Stimulated activated CD8-positive, alpha-beta memory T cell treated with anti-CD3 and anti-CD28 coated beads, Interleukin-12 subunit alpha, Interleukin-12 subunit beta, amount 100 ng/mL, for 4 hours (primary cell): ENCODE data around the gene NCKAP5.
"Not testable (repeated sequence)": the region's sequence is repeated elsewhere in the genome, so short reads cannot be mapped to it uniquely, and the experiment has no call there.

ENCODE experiments used
- DNase-seq: peaks from one replicate; pipeline ENCODE4 v3.0.0-alpha.2; 2020; ENCODE audit warnings: low read depth

NCKAP5 gene

DNA sequence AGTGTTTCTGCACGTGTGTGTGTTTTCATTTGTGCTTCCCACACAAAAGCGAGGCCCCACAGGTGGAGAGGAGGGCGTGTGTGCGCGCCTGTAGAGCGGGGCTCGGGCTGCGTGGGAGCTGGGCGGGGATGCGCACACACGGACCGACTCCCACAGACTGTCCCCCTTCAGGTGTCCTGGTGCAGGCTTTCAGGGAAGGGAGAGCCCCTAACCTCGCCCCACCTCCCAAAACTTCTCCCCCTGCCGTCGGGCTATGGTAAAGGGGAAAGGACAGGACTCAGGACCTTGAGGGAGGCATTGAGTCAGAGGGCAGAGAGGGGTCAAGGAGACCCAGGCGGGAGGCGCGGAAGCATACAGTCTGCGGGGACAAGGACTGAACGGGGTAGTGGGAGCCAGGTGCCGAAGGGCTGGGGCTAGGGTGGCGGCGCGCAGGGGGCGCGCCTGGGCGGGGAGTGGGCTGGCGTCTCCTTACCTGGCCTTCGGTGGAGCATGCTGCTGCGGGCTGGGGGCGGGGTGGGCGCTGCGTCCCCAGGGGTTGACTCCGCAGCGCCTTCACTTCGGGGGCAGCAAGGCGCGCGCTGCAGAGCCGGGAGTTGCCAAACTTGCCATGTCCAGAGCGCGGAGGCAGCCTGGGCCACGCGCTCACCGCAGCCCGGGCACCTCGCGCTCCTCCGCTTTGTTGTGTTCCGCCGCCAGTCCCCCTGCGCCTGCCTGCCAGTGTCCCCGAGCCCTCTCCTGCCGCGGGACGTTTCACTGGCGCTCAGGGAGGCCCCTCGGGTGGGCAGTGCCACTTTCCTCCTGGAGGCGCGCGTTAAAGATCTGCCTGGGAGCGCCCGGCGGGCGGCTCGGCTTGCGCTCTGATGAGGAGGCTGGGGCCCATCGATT, 302.0 kb downstream of the NCKAP5 start:
- DNase-seq = no peak

DNA sequence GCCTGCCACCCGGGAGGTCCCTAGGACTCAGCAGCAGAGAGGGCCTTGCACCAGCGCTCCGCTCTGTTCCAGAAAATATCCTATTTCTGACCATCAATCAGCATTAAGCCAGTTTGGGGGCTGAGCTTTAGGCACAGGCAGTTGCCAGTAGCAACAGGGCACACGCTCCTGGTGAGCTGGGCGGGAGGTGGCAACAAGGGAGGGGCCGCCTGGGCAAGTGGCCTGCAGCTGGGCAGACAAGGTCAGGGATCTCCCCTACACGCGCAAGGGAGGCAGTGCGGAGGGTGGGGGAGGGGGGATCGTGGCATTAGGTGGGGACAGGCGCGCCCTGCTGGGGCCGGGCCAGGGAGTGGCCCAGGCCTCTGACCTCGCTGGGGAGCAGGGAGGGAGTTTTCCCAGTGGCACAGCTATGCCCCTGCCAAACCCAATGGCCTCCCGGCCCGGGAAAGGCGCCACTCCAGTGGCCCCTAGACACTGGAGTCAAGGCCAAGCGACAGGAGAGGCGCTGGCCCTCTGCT, 302.8 kb downstream of the NCKAP5 start:
- DNase-seq = no peak

DNA sequence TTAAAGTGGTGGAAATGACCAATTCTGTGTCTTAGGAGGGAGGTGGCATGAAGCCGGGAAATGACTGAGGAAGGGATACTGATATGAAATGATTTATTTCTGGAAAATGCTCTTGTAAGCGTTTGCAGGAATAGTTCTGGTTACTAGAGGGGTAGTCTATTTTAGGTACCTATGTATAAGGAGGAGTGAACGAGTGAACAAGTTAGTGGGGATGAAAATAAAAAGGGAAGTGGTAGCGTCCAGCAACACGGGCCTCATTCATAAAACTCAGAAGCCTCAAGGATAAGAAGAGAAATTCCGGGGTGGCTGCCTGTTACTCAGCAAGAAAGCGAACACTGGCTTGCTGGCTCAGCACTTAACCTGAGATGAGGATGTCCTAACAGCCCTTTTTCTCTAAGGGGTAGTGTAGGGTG, 303.3 kb downstream of the NCKAP5 start:
- no peak for DNase-seq

DNA sequence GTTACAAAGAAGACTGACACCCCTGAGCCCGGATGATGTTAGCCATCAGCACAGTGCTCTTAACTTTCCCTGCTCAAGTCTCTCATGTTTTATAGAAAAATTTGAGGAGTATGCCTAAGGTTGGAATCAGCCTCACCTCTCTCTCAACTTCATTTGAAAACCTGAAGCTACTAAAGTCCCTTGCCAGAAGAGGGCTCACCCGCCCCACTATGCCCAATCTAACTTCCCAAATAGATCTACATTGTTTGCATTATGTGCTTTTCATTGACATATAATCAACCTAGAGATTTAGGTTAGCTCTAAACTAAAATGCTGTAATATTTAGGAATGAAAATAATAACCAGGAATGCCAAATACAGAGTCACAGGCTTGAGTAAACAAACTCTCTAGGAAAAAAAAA, 305.4 kb downstream of the NCKAP5 start:
- no peak for DNase-seq

DNA sequence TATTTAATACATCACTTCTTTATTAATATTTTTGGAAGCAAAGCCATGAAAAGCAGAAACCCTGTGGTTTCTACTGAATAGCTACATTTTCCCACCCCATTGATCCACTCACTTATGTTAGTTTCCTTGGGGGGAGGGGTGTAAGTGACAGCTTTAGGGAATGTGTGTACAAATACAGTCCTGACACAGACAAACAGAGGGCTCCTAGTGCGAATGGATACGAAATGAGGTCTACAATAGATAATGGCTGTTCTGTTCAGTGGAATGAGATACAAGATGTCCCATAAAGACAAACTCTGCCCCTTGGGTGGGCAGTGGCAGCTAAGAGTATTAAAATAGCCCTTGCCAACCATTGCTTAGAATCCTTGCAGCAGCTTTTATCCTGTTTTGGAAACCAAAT, 312.9 kb downstream of the NCKAP5 start:
- no peak for DNase-seq

DNA sequence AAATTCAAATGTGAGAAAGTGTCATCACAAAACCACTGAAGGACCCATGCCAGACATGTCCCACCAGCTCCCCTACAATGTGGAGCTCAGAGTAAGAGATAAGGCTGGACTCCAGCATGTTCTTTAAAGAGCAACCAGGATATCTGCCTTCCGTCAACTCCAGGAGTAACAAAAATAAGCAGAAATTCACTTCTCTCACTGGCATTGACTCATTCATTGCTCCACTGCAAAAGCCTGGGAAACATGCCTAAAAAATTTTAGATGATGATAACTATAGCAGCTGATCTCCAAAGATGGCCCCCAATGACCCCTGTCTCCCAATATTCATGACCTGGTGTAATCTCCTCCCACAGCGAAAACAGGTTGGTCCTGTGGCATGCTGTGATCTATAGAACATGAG, 314.5 kb downstream of the NCKAP5 start:
- no peak for DNase-seq

DNA sequence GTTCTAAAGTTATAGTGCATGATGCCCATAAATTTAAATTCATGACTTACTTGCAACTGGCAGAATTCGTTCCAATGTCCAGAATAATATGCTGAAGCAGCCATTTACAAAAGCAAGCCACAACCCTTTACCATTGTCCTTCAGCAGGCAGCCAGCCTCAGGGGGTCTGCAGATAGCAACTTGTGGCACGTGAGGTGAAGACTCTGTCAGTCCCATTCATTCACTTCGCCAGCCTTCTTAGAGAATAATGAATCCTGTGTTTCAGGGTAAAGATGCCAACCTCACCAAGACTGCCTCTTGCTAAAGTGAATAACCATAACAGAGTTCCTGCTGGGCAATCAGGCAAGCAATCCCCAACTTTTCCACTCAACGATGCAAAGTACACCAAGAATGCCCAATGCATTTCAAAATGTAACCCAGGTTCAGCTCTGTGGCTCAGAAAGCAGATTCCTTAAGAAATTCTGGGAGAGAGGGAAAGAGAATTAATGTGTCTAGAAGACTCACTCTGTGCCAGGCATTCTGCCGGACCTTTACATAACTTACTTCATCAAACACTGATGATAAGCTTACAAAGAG, 315.4 kb downstream of the NCKAP5 start:
- no peak for DNase-seq

DNA sequence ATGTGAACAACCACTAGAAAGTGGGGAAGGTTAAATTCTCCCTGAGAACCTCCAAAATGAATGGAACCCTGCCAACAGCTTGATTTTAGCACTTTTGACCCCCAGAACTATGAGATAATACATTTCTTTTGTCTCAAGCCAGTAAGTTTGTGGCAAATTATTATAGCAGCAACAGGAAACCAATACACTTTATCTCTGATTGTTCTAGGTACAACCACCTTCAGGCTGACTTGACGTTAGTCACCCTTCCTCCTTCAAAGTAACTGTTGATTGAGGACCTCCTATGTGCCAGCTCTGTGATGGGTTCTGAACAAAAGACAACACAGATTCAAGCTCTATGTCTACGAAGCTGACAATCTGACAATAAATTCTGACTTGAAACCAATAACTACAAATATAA, 318.9 kb downstream of the NCKAP5 start:
- DNase-seq = no peak

DNA sequence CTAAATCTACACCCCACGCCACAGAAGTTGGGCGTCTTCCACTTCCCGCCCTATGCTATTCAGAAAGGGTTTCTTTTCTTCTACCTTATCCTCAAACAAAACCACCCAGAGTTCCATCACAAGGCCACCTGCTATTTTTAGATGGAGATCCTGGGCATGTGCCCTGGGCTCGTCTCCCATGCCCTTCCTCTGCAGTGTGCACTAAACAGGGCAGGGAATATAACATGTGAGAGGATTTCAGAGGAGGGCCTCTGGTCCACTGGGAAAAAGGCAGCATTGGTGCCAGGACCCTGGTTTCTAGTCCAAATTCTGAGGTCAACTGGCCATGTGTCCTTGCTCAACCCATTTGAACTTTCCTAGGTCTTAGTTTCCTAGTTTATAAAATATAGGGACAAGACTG, 320.0 kb downstream of the NCKAP5 start:
- no peak for DNase-seq

DNA sequence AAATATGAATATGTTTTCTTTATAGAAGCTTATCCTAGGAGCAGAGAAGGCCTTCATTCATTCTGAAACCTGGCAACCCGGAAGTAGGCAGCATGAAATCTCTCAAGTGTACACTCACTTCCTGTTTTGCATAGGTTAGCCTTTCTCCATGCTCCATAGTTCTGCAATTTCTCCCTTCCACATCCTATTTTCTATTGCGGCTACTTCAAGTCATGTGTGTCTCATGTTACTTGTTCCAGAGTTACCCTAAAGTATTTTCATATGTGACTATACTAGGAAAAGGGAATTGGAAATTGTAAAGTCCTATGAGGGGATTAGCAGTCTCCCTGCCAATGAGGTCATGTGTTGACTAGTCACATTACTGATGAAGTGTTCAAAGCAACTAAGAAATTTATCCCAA, 320.6 kb downstream of the NCKAP5 start:
- no peak for DNase-seq

DNA sequence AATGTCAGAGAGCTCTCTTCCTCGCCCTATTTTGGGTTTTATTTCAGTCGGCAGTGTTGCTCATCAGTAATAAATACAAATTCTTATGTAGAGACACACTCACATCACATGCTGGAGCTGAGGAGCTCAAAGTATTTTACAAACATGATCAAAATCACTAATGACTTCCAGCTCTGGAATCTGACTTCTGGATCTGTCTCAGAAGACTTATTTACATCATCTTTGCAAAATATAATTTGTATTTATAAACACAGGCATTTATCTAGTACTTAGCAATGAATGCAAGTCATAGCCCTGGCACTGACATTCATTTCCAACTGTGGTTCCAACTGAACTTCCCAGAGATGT, 327.1 kb downstream of the NCKAP5 start:
- DNase-seq = no peak

DNA sequence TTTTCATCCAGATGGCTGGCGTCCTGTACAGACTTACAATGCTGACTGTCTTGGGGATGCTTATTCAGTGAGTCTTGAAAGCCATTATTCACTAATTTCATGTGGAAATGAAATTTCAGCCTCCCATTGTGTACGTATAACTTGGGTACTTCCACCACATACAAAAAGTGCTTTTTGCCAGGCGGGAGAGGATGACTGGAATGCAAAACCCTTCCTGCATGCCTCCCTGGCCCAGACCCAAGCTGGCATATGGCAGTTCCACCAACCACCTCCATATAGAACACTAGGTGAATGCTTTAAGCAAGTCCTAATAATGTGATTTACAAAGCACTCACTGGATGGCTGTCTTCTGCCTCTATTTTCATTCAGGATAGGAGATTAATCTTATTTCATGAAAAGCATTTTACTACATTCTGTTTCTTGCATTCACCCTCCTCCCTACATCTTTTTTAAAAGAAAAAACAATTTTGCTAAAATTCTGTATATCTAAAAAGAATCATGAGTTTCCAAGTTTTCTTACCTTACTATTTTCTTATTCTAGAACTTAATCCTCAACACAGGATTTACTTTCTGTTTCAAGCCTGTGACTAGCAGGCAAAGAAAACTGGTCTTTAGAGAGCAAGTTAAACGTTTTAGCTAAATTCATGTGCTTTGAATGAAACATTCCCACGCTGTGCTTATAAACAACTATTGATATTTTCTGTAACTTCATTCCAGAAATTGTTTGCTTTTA, 327.6 kb downstream of the NCKAP5 start:
- no peak for DNase-seq

DNA sequence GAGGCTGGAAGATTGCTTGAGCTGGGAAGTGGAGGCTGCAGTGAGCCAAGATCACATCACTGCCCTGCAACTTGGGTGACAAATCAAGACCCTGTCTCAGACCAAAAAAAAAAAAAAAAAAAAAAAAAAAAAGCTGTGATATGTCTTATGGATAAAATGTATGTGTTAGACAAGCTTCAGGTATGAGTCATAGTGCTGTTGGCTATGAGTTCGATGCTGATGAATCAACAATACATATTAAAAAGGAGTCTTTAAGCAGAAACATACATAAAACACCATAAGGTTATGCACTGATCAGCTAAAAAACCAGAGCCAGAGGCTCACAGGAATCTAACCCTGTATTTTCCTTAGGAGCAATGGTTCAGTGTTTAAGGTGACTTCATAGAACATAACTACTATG, 332.3 kb downstream of the NCKAP5 start:
- DNase-seq = no peak

DNA sequence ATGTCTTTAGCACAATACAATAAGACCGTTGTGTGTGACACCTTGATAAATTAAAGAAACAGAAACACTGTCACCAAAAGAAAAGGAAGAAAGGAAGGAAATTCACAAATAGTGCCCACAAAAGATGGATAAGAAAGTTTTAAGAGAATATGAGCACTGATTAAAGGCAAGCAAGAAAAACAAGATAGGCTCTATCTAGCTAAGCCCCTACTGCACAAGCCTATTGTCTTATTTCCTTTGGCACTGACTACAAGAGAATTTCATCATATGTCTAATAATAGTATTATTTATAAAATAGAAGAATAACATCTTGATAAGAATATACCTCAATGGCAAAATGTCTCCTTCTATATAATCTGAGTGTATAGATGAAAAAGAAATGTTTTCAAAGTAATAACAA, 335.7 kb downstream of the NCKAP5 start:
- DNase-seq = no peak

DNA sequence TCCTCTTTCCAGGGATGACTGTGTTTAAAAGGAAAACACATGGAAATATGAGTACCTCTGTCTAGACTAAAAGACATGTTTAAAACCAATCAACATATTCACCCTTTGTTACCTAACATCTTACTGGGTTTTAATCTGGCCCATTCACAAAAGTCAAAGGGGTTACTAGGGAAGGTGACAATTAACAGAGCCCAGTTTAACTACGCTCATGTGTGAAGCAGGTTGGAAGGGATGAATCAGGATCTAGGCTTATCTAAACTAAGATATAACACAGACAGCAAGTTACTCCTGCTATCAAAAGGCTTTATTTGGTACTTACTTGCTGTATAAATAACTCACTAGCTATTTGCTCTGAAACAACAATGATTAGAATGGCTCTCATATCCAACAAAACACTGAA, 337.0 kb downstream of the NCKAP5 start:
- no peak for DNase-seq

DNA sequence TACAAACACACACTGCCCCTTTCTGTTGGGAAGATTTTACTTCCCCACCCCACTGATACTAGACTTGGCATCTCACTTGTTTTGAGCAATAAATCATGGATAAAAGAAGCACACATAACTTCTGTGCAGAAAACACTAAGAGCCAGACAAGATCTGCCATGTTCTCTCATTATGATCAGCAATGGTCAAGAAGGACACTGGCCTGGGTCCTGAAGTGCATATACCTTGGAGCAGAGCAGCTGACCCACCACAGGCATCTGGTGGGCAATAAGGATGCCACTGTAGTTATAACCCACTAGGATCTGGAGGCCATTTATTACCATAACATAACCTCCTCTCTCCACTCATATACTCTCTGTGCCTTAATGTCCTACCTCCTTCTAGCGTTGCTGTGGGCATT, 338.3 kb downstream of the NCKAP5 start:
- DNase-seq = no peak

DNA sequence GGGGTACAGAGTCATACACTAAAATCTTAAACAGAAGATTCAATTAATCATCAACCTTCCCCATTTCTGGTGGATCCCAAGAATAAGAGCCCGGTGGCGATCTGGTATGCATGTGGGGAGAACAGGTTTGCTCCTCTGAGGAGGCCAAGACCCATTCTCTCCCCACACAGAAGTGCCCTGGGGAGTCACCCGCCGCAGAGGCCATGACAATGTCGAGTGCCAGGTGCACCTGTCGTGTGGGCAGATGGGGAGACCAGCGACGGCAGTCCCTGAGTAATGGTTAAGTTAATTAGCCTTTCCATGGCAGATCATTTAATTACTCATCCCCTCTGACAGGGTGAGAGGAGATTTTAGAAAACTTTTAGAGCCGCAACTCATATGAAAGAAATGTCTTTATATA, 345.0 kb downstream of the NCKAP5 start:
- DNase-seq = no peak

DNA sequence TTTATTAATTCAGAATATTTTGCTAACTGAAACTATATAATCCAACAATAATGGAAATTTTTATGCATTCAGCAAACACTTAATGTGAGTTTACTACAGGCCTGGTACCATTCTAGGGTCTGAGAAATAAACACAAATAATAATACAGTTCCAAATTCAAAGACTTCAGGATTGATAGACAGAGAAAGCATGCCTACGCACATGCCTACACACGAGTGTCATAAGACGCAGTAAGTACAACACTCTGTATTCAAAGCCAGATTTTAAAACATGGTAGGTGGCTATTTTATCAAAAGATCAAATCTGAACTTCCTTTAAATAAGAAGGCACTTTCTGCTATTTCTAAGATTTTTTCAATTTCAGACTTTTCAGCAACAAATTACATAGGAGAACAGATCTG, 346.9 kb downstream of the NCKAP5 start:
- DNase-seq = no peak

DNA sequence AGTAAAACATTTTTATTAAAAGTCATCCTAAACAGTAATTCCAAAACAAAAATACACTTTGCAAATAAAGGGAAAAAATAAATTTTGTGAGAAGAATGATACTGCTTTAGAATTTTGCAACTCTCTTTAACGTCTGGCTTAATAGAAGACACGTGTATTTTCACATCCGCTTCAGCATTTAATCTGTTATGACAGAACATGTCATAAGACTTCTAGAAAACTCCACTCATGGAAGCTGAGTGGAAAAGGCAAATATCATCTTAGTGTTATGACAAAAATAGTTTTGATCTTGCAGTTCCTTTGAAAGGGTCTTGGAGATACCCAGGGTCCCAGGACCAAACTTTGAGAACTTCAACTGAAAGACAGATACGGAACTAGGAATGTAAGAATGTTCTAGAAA, 350.1 kb downstream of the NCKAP5 start:
- no peak for DNase-seq

DNA sequence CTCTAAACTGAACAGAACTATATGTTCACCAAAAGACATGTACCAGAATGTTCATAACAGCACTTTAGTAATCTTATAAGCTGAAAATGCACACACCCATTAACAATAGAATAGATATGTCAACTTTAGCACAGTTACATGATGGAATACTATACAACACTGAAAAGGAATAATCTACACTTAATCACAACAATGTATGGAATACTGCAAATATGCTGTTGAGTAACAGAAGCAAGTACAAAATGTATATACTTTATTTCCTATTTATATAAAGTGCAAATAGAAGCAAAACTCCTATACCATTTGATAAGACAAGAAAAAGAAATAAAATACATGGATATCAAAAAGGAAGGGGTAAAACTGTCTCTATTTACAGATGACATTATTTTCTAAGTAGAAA, 352.8 kb downstream of the NCKAP5 start:
- no peak for DNase-seq

DNA sequence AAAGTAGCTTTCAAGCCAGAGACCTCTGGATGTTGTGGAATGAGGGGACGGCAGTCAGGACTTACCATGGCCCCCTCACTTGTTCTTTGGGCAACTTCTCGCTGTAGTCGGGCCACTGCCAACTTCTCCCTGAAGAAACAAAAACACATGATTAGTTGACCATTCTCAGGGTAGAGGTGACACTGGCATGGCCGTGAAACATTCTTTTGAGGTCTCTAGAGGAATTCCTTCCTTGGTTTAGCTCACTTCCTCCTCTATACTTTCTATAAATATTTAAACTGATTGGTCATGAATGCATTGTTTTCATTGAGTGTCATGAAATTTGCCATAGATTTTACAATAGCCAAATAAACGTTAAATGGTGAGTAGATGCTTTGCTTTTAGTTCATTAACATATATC, 354.6 kb downstream of the NCKAP5 start:
- DNase-seq = no peak

DNA sequence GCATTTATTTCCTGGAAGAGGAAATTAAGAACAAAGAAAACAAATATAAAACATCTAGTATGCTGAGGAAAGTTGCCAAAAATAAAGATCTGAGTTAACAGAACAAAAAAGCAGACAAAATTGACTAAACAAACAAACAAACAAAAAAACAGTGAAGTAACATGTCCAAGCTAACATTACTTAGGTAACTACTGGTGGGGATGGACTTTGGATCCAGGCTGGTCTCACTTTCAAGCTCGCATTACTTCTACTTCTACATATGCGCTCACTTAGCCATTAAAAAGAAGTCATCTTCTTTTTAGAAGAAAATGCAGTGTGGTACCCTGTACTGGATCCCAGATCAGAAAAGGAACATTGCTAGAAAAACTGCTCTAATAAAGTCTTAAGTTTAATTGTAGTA, 358.9 kb downstream of the NCKAP5 start:
- DNase-seq = no peak

DNA sequence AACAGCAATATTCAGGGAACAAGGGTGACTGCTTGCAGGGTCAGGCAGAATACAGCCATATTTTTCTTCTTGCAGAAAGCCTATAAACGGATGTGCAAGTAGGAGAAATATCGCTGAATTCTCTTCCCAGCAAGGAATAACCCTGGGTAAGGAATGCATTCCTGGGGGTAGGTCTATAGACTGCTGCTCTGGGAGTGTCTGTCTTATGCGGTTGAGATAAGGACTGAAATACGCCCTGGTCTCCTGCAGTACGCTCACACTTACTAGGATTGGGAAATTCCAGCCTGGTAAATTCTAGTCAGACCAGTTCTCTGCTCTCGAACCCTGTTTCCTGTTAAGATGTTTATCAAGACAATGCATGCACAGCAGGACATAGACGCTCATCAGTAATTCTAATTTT, 361.6 kb downstream of the NCKAP5 start:
- DNase-seq = not testable (repeated sequence)
